Measurements from ENCODE around the gene NXPH4. TPM values are rescaled to one million over a fixed set of nuclear protein-coding genes. Genes with fewer than 3 reads are reported as not detected.
A peak's percentile ranks its signal among the peaks of the same experiment; 100 is the strongest.

The NXPH4 gene
- total RNA-seq, 1 experiment from 2014 or later = 4.8 TPM

GRCh38 chr12:57173683-57174082 lies 42.9 kb upstream of the NXPH4 start:
- intact Hi-C loops (cut with micrococcal nuclease; ENCODE audit: unreplicated experiment) = loop anchor here (2.0 to 5.0 kb wide), 2 partner anchors 49 to 106 kb away; no protein-coding TSS in a partner anchor

GRCh38 chr12:57175428-57176138 lies 41.0 kb upstream of the NXPH4 start:
- Histone ChIP-seq H3K4me1 (ENCODE audit: insufficient read depth, low read length, poor library complexity, severe bottlenecking) (no peaks in the 10 kb centered on the region), H3K4me3 (ENCODE audit: low read depth, low read length, poor library complexity, severe bottlenecking) (no peak overlapping the region), H3K9me3 (ENCODE audit: low read depth, low read length, poor library complexity, severe bottlenecking) (no peaks in the 10 kb centered on the region), H3K27me3 (replicated peaks; ENCODE audit: insufficient read depth, low read depth, low read length, poor library complexity) (no peaks in the 10 kb centered on the region), H3K36me3 (ENCODE audit: insufficient read depth, low read length, poor library complexity, severe bottlenecking) (peaks cover 8% of the 10 kb centered on the region), H3K27ac (ENCODE audit: low read depth, low read length, poor library complexity, severe bottlenecking) (no peak overlapping the region)
- TF ChIP-seq CTCF (conservative IDR thresholded peaks at IDR 0.05; ENCODE audit: low read depth, low read length) (peak; percentile 90), EZH2 (IDR thresholded peaks at IDR 0.05; ENCODE audit: borderline replicate concordance, low read depth, low read length, poor library complexity, severe bottlenecking) (no peak)
- no TSS peak for BruUV-seq (replicated peaks)
- ChIA-PET POLR2A (ENCODE audit: low non-redundant PET) (no interaction called here), CTCF (interaction anchor here (0.5 to 1.5 kb wide), 8 partner anchors 12 to 280 kb away, joined by 3 to 6 read pairs (median 3); partner anchors contain the start of genes INHBE and LRP1)
- peak; percentile 65 for DNase-seq (ENCODE audit: low spot score)
- intact Hi-C loops (cut with micrococcal nuclease; ENCODE audit: unreplicated experiment) = no loop called here

More at GRCh38 chr12:57173683-57174082, 42.9 kb upstream of the NXPH4 start:
- Histone ChIP-seq H3K4me1 (ENCODE audit: insufficient read depth, low read length, poor library complexity, severe bottlenecking) (no peaks in the 10 kb centered on the region), H3K9me3 (ENCODE audit: low read depth, low read length, poor library complexity, severe bottlenecking) (no peaks in the 10 kb centered on the region), H3K36me3 (ENCODE audit: insufficient read depth, low read length, poor library complexity, severe bottlenecking) (peaks cover 8% of the 10 kb centered on the region), H3K4me3 (ENCODE audit: low read depth, low read length, poor library complexity, severe bottlenecking) (no peak overlapping the region), H3K27ac (ENCODE audit: low read depth, low read length, poor library complexity, severe bottlenecking) (no peak overlapping the region), H3K27me3 (replicated peaks; ENCODE audit: insufficient read depth, low read depth, low read length, poor library complexity) (no peaks in the 10 kb centered on the region)
- TF ChIP-seq CTCF (conservative IDR thresholded peaks at IDR 0.05; ENCODE audit: low read depth, low read length) (no peak), EZH2 (IDR thresholded peaks at IDR 0.05; ENCODE audit: borderline replicate concordance, low read depth, low read length, poor library complexity, severe bottlenecking) (no peak)
- ChIA-PET POLR2A (ENCODE audit: low non-redundant PET) (no interaction called here), CTCF (interaction anchor here (0.5 to 1.0 kb wide), 2 partner anchors 9 to 104 kb away, joined by 3 to 4 read pairs; no protein-coding TSS in a partner anchor)
- no peak for DNase-seq (ENCODE audit: low spot score)
- no TSS peak for BruUV-seq (replicated peaks)

- TF ChIP-seq EZH2 (IDR thresholded peaks at IDR 0.05; ENCODE audit: borderline replicate concordance, low read depth, low read length, poor library complexity, severe bottlenecking) (no peak), CTCF (conservative IDR thresholded peaks at IDR 0.05; ENCODE audit: low read depth, low read length) (peak; percentile 13)
- DNase-seq (ENCODE audit: low spot score) = no peak
- ChIA-PET CTCF (interaction anchor here (0.5 to 1.5 kb wide), 7 partner anchors 11 to 279 kb away, joined by 3 to 6 read pairs (median 3); partner anchors contain the start of genes INHBE and LRP1), POLR2A (ENCODE audit: low non-redundant PET) (interaction anchor here (0.7 kb wide), 1 partner anchor 10 kb away, joined by 6 read pairs; no protein-coding TSS in a partner anchor)
- Histone ChIP-seq H3K27me3 (replicated peaks; ENCODE audit: insufficient read depth, low read depth, low read length, poor library complexity) (no peaks in the 10 kb centered on the region), H3K9me3 (ENCODE audit: low read depth, low read length, poor library complexity, severe bottlenecking) (no peaks in the 10 kb centered on the region), H3K4me1 (ENCODE audit: insufficient read depth, low read length, poor library complexity, severe bottlenecking) (no peaks in the 10 kb centered on the region), H3K36me3 (ENCODE audit: insufficient read depth, low read length, poor library complexity, severe bottlenecking) (peaks cover 8% of the 10 kb centered on the region), H3K4me3 (ENCODE audit: low read depth, low read length, poor library complexity, severe bottlenecking) (no peak overlapping the region), H3K27ac (ENCODE audit: low read depth, low read length, poor library complexity, severe bottlenecking) (no peak overlapping the region)
- intact Hi-C loops (cut with micrococcal nuclease; ENCODE audit: unreplicated experiment) = no loop called here
- no TSS peak for BruUV-seq (replicated peaks)
Measured at GRCh38 chr12:57176139-57176477, 40.5 kb upstream of the NXPH4 start.

Measured in A673 (cell line).